M059J (cell line): Measurements from ENCODE around the gene PPP6C. TPM values are rescaled to one million over a fixed set of nuclear protein-coding genes. Genes with fewer than 3 reads are reported as not detected.
"Not testable (repeated sequence)": the region's sequence is repeated elsewhere in the genome, so short reads cannot be mapped to it uniquely, and the experiment has no call there.

Experiments
- DNase-seq: peaks from one replicate; pipeline ENCODE4 v3.0.0-alpha.2; 2012; ENCODE audit warnings: low read depth
- total RNA-seq: library from RNA; depleted of rRNA; stranded (reverse); fragments of >200 nt; shearing (Covaris generic); gene quantifications from 2 replicates; pipeline ENCODE4 v1.2.3, GENCODE V29; 2014

Gene PPP6C
- total RNA-seq, 1 experiment from 2014 or later: 63.9 TPM

- DNase-seq: no peak
Observed at GRCh38 chr9:125142560-125143376, 46.8 kb downstream of the PPP6C start.

DNA sequence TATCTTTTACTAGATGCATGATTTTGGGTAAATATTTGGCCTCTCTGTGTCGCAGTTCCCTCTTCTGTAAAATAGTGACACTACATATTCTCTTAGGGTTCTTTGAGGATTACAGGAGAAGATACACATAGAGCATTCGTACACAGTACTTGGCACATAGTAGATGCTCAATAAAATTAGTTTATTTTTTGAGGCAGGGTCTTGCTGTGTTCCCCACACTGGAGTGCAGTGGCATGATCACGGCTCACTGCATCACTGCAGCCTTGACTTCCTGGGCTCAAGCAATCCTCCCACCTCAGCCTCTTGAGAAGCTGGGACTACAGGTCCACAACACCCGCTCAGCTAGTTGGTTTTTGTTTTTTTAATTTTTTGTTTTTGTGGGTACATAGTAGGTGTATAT is 47.9 kb downstream of the PPP6C start:
- no peak for DNase-seq

DNA sequence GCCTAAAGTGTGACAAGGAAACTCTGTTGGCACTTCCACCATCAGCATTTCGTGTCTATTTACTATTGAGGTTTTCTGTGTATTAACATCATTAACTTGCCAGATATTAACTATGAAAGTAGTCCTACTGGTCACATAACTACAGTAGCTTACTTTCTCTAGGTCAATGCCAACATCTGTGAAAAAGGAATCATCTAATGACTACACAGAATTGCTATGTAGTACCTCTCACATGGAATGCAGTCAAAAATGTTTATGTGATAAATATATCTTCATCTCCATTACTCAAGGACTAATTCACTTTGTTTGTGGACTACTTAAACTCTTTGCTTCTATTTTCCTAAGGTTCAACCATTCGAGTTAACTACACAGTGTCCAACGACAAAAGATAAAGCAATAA is 48.4 kb downstream of the PPP6C start:
- no peak for DNase-seq

DNA sequence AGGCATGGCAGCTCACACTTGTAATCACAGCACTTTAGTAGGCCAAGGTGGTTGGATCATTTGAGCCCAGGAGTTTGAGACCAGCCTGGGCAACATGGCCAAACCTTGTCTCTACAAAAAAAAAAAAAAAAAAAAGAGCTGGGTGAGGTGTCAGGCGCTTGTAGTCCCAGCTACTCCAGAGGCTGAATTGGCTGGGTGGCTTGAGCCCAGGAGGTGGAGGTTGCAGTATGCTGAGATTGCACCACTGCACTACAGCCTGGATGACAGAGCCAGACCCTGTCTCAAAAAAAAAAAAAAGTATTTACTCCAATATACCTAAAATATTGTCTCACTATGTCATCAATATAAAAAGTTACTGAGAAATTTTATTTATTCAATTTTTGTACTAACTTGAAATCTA is 49.0 kb downstream of the PPP6C start:
- no peak for DNase-seq

GRCh38 chr9:125137200-125137599 is 52.4 kb downstream of the PPP6C start:
- peak; percentile 75 for DNase-seq

- no peak for DNase-seq
Observed at GRCh38 chr9:125134976-125135375, 54.6 kb downstream of the PPP6C start.

GRCh38 chr9:125133403-125134329 is 55.9 kb downstream of the PPP6C start:
- DNase-seq: no peak

- DNase-seq: no peak
Observed at GRCh38 chr9:125131778-125132177, 57.8 kb downstream of the PPP6C start.

GRCh38 chr9:125126019-125126746 is 63.4 kb downstream of the PPP6C start:
- peak; percentile 99 for DNase-seq

- DNase-seq: peak; percentile 55
Observed at GRCh38 chr9:125125523-125125922, 64.1 kb downstream of the PPP6C start.

DNA sequence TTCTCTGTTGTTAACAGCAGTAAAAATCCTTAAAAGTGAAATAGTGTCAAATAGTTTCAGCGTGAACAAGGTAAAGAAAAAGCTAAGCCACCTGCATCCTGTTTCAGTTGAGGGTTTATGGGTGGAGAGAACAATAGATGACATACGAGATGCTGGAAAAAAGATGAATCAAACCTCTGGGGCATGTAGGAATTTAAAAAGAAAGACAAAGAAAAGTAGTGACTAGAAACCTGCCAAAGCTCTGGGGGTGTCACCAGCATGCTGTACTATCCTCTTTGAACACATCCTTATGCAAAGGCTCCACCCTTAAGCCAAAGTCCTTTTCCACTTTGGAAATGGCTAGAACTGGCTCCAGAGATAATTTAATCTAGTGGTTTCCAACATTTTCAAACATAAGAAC is 68.5 kb downstream of the PPP6C start:
- peak; percentile 31 for DNase-seq

- peak; percentile 54 for DNase-seq
Observed at GRCh38 chr9:125119643-125120286, 69.8 kb downstream of the PPP6C start.

GRCh38 chr9:125118696-125119095 is 70.9 kb downstream of the PPP6C start:
- not testable (repeated sequence) for DNase-seq

GRCh38 chr9:125114503-125114902 is 75.1 kb downstream of the PPP6C start:
- not testable (repeated sequence) for DNase-seq

- DNase-seq: no peak
Observed at GRCh38 chr9:125110464-125110863, 79.1 kb downstream of the PPP6C start.

GRCh38 chr9:125108541-125108940 is 81.1 kb downstream of the PPP6C start:
- not testable (repeated sequence) for DNase-seq

DNA sequence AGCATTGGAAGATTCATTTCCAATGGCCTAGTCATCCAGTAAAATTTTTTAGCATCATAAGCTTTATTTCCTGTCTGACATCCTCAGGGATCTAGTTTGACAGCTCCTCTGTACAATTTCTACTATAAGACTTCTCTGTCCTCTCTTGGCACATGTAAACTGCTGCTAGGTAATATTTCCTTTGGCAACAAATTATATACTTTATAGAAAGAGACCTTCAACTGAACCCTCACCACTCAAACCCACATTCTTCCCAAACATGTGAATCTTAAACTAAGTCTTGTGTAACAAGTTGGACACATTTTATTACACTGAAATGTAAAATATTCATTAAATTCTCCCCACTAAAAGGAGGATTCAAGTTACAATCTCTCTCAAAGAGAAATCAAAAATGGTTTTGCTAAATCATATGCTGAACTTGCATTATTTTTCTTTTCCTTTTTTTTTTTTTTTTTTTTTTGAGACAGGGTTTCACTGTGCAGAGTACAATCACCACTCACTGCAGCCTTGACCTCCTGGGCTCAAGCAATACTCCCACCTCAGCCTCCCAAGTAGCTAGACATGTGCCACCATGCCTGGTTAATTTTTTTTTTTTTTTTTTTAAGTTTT is 83.2 kb downstream of the PPP6C start:
- peak; percentile 62 for DNase-seq

DNA sequence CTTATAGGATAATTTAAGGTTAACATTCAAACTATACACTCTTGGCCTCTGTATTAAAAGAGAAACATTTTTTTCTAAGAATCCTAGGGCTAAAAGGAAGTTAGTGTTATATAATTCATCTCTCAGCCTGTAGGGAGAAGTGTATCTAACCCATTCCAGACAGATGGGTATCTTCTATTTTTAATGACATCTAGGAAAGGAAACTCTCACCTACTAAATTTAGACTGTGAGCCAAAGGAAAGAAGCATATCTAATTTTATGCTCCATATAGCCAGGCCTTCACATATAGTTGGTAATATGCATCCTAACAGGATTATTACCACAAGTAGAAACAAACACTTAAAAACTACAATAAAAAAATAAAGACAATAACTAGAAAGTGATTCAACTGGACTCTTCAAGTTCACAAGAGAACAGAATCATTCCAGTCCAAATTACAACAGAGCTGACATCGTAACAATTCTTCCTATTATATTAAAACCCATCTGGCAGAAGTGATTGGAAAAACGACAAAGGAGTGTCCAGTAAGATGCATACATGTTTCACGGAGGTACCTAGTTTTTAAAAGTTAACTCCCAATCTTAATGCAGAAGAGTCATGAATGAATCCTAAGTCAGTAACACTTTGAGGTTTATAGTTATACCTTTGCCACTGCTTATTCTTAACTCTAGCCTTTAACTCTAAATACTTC is 85.7 kb downstream of the PPP6C start:
- no peak for DNase-seq

DNA sequence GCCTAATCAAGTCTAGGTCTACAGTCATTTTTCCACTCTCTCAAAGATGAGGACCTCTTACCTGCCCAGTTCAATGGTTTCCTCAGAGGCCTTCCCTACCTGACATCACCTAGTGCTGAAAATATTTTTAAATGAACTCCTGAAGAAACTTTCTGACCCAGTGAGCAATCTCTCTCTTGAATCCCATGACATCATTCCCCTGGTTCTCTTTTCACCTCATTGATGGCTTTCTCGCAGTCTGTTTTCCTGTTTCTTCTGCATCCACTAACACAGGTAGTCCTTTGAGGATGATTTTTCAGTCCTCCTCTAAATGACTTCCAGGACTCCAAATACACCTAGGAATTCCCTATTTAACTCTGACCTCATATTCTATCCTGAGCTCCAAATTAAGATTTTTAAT is 86.6 kb downstream of the PPP6C start:
- no peak for DNase-seq

GRCh38 chr9:125100822-125101221 is 88.8 kb downstream of the PPP6C start:
- no peak for DNase-seq
